Jurkat, Clone E6-1 (cell line): ENCODE results near the gene FA2H. TPM values are rescaled to one million over a fixed set of nuclear protein-coding genes. Genes with fewer than 3 reads are reported as not detected.
"Not testable (repeated sequence)": the region's sequence is repeated elsewhere in the genome, so short reads cannot be mapped to it uniquely, and the experiment has no call there.

ENCODE experiments used
- DNase-seq: peaks from one replicate; pipeline ENCODE4 v3.0.0-alpha.2; 2011; ENCODE audit warnings: low read depth, low spot score
- H3K4me3 ChIP-seq: 2 replicates; pipeline ENCODE4 v1.5.1; 2011; ENCODE audit warnings: mild to moderate bottlenecking, low read length, control low read depth, moderate library complexity
- polyA plus RNA-seq: library from polyadenylated mRNA; unstranded; fragments of >200 nt; gene quantifications from one replicate; pipeline ENCODE4 v1.2.1, GENCODE V29; 2012; ENCODE audit warnings: missing spikeins; ENCODE audit not compliant: insufficient read length, insufficient read depth

The FA2H gene
- polyA plus RNA-seq: 0.50 TPM

GRCh38 chr16:74774223-74775139, at the start of gene FA2H:
FA2H (minus strand) TSS chr16:74774820; CDS start chr16:74774755, 65 bp downstream.
- peak; percentile 49 for DNase-seq
- peak within 1 kb of the TSS; percentile 33 for H3K4me3 ChIP-seq

GRCh38 chr16:74817851-74818250, 43.2 kb upstream of the FA2H start:
- DNase-seq: no peak
- H3K4me3 ChIP-seq: no peak overlapping the region

GRCh38 chr16:74813109-74813641, 38.6 kb upstream of the FA2H start:
- no peak overlapping the region; the same call in 1 of the 2 replicates for H3K4me3 ChIP-seq
- DNase-seq: peak; percentile 71

GRCh38 chr16:74811911-74812310, 37.3 kb upstream of the FA2H start:
- no peak overlapping the region for H3K4me3 ChIP-seq
- no peak for DNase-seq

GRCh38 chr16:74811216-74811615, 36.6 kb upstream of the FA2H start:
- DNase-seq, H3K4me3 ChIP-seq: not testable (repeated sequence)

- no peak overlapping the region for H3K4me3 ChIP-seq
- DNase-seq: no peak
Observed at GRCh38 chr16:74807052-74807646, 32.5 kb upstream of the FA2H start.

GRCh38 chr16:74800216-74800871, 25.7 kb upstream of the FA2H start:
- no peak overlapping the region for H3K4me3 ChIP-seq
- no peak for DNase-seq

GRCh38 chr16:74797414-74797813, 22.8 kb upstream of the FA2H start:
- DNase-seq: no peak
- H3K4me3 ChIP-seq: no peak overlapping the region

- DNase-seq: no peak
- H3K4me3 ChIP-seq: no peak overlapping the region
Observed at GRCh38 chr16:74795104-74795503, 20.5 kb upstream of the FA2H start.

GRCh38 chr16:74794668-74795067, 20.0 kb upstream of the FA2H start:
- no peak for DNase-seq
- H3K4me3 ChIP-seq: no peak overlapping the region

- no peak for DNase-seq
- no peak overlapping the region for H3K4me3 ChIP-seq
Observed at GRCh38 chr16:74793571-74793970, 19.0 kb upstream of the FA2H start.

GRCh38 chr16:74792225-74792624, 17.6 kb upstream of the FA2H start:
- H3K4me3 ChIP-seq: no peak overlapping the region
- no peak for DNase-seq

GRCh38 chr16:74791749-74792148, 17.1 kb upstream of the FA2H start:
- H3K4me3 ChIP-seq, DNase-seq: not testable (repeated sequence)

- DNase-seq: no peak
- no peak overlapping the region for H3K4me3 ChIP-seq
Observed at GRCh38 chr16:74788108-74788507, 13.5 kb upstream of the FA2H start.

GRCh38 chr16:74785031-74785430, 10.4 kb upstream of the FA2H start:
- no peak for DNase-seq
- no peak overlapping the region for H3K4me3 ChIP-seq

- H3K4me3 ChIP-seq: no peak overlapping the region
- DNase-seq: no peak
Observed at GRCh38 chr16:74778646-74779045, 4.0 kb upstream of the FA2H start.

GRCh38 chr16:74776926-74777325, 2.3 kb upstream of the FA2H start:
- no peak for DNase-seq
- no peak overlapping the region for H3K4me3 ChIP-seq

GRCh38 chr16:74775255-74775654, 635 bp upstream of the FA2H start:
- H3K4me3 ChIP-seq: peak overlapping the region; percentile 16; the same call in 1 of the 2 replicates
- DNase-seq: no peak

GRCh38 chr16:74773446-74774222, 986 bp downstream of the FA2H start:
- no peak for DNase-seq
- no peak overlapping the region for H3K4me3 ChIP-seq
